ENCODE measurements around the gene SNN. TPM values are rescaled to one million over a fixed set of nuclear protein-coding genes. Genes with fewer than 3 reads are reported as not detected.

The SNN gene
- total RNA-seq, 1 donor = 9.2 TPM

GRCh38 chr16:11687601-11688519 lies 19.6 kb downstream of the SNN start:
- no peak overlapping the region for H3K4me3 ChIP-seq (ENCODE audit: low read depth, low read length)
- TF ChIP-seq, protein P1, sequence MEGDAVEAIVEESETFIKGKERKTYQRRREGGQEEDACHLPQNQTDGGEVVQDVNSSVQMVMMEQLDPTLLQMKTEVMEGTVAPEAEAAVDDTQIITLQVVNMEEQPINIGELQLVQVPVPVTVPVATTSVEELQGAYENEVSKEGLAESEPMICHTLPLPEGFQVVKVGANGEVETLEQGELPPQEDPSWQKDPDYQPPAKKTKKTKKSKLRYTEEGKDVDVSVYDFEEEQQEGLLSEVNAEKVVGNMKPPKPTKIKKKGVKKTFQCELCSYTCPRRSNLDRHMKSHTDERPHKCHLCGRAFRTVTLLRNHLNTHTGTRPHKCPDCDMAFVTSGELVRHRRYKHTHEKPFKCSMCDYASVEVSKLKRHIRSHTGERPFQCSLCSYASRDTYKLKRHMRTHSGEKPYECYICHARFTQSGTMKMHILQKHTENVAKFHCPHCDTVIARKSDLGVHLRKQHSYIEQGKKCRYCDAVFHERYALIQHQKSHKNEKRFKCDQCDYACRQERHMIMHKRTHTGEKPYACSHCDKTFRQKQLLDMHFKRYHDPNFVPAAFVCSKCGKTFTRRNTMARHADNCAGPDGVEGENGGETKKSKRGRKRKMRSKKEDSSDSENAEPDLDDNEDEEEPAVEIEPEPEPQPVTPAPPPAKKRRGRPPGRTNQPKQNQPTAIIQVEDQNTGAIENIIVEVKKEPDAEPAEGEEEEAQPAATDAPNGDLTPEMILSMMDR (IDR thresholded peaks at IDR 0.05; ENCODE audit: insufficient read depth, low read length) = no peak
- no peak for DNase-seq (ENCODE audit: low read depth)

GRCh38 chr16:11688520-11688886 lies 20.2 kb downstream of the SNN start:
- H3K4me3 ChIP-seq (ENCODE audit: low read depth, low read length) = no peak overlapping the region
- TF ChIP-seq, protein P1 (IDR thresholded peaks at IDR 0.05; ENCODE audit: insufficient read depth, low read length) = no peak
- no peak for DNase-seq (ENCODE audit: low read depth)

- no peak for DNase-seq (ENCODE audit: low read depth)
- TF ChIP-seq, protein P1 (IDR thresholded peaks at IDR 0.05; ENCODE audit: insufficient read depth, low read length) = no peak
- no peak overlapping the region for H3K4me3 ChIP-seq (ENCODE audit: low read depth, low read length)
Observed at GRCh38 chr16:11689031-11689840, 21.0 kb downstream of the SNN start.

DNA sequence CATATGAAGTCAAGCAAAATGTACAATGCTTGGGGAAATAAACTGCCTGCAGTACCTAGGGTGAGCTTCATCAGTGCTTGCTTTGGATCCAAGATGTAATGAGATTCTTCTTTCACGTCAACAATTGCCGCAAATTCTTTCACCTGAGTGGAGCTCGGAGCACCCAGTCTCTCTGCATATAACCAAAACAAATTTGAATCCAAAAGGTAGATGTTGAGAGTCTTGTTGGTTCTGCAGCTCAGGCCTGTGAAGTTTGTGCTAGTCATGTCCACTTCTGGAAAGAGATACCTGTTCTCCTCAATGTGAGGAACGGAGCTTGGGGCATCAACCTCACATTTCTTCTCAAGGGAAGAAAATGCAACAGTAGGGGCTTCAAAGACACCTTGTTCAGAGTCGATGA lies 23.0 kb downstream of the SNN start:
- no peak overlapping the region for H3K4me3 ChIP-seq (ENCODE audit: low read depth, low read length)
- no peak for DNase-seq (ENCODE audit: low read depth)
- TF ChIP-seq, protein P1 (IDR thresholded peaks at IDR 0.05; ENCODE audit: insufficient read depth, low read length) = no peak

- TF ChIP-seq, protein P1 (IDR thresholded peaks at IDR 0.05; ENCODE audit: insufficient read depth, low read length) = no peak
- no peak for DNase-seq (ENCODE audit: low read depth)
- no peak overlapping the region for H3K4me3 ChIP-seq (ENCODE audit: low read depth, low read length)
Observed at GRCh38 chr16:11691771-11692170, 23.5 kb downstream of the SNN start.

GRCh38 chr16:11692171-11692570 lies 23.9 kb downstream of the SNN start:
- DNase-seq (ENCODE audit: low read depth) = no peak
- H3K4me3 ChIP-seq (ENCODE audit: low read depth, low read length) = no peak overlapping the region
- TF ChIP-seq, protein P1 (IDR thresholded peaks at IDR 0.05; ENCODE audit: insufficient read depth, low read length) = no peak
